Upper lobe of left lung (tissue), 6 donors: ENCODE data around the gene GNAZ. TPM values are rescaled to one million over a fixed set of nuclear protein-coding genes. Genes with fewer than 3 reads are reported as not detected.

Experiments used
- ATAC-seq, 2 donors: fragments of 200-7000 bp; cut with Tn5 transposase; one replicate each; pipeline ENCODE4 v1.9.1; 2022; ENCODE audit warnings: mild to moderate bottlenecking in 2 of 2, moderate library complexity in 2 of 2; ENCODE audit not compliant: low FRiP score in 2 of 2
- DNase-seq, 2 donors: peaks; one replicate each; pipeline ENCODE4 v3.0.0-alpha.2; 2019 to 2020
- H3K27ac ChIP-seq, 4 donors: fragments of 200-600 bp; sonication (generic); one replicate each; pipeline ENCODE4 v1.5.1; 2016 to 2019
- H3K27me3 ChIP-seq, 4 donors: fragments of 200-600 bp; sonication (generic); one replicate each; pipeline ENCODE4 v1.5.1; 2017 to 2019
- H3K36me3 ChIP-seq, 4 donors: fragments of 200-600 bp; sonication (generic); one replicate each; pipeline ENCODE4 v1.5.1; 2016 to 2019
- H3K4me1 ChIP-seq, 4 donors: fragments of 200-600 bp; sonication (generic); one replicate each; pipeline ENCODE4 v1.5.1; 2018 to 2019
- H3K4me3 ChIP-seq, 4 donors: fragments of 200-600 bp; sonication (generic); one replicate each; pipeline ENCODE4 v1.5.1; 2017 to 2019; ENCODE audit warnings: mild to moderate bottlenecking in 2 of 4, moderate library complexity in 1 of 4
- H3K9me3 ChIP-seq, 4 donors: fragments of 200-600 bp; sonication (generic); one replicate each; pipeline ENCODE4 v1.5.1; 2018 to 2019
- EP300 ChIP-seq, 4 donors: sonication (generic); formaldehyde crosslinking; IDR thresholded peaks; one replicate each; pipeline ENCODE4 v1.5.1; 2017; ENCODE audit warnings: antibody characterized with exemption in 4 of 4, control low read depth in 2 of 4
- POLR2A ChIP-seq, 4 donors: fragments of 450-650 bp; IDR thresholded peaks; one replicate each; pipeline ENCODE4 v1.5.1; 2016 to 2017; ENCODE audit warnings: antibody characterized with exemption in 4 of 4, mild to moderate bottlenecking in 2 of 4
- POLR2AphosphoS5 ChIP-seq, 2 donors: sonication (generic); formaldehyde crosslinking; IDR thresholded peaks; one replicate each; pipeline ENCODE4 v1.5.1; 2017; ENCODE audit warnings: antibody characterized with exemption in 2 of 2
- WGBS, 2 donors: methylation state at CpG; one replicate each; pipeline ENCODE4 v1.1.5; 2017 to 2018; 5-methylcytosine and 5-hydroxymethylcytosine counted together
- total RNA-seq, 6 donors: library from RNA; depleted of rRNA in 4 of 6; stranded (reverse); fragments of >200 nt in 4 of 6; gene quantifications; one replicate each; pipeline versions ENCODE4 v1.1.0 to v1.2.1, GENCODE V29; 2016 to 2021
- TF ChIP-seq, protein P1 (sequence below), 6 experiments: fragments of 450-650 bp in 4 of 6; fragments of 200-600 bp in 2 of 6; sonication (generic) in 2 of 6; IDR thresholded peaks; one replicate each; pipeline ENCODE4 v1.5.1; 2016 to 2019; ENCODE audit warnings: antibody characterized with exemption in 6 of 6
- donor health status: DM: no; HTN: no; CAD: no; lungs with moderate emphysema.
- donor health status: DM: no; HTN: yes; CAD: no; lungs with severe emphysema.

The GNAZ gene
- total RNA-seq, 6 donors from 2014 or later, result 0.80 to 7.3 (median 2.7) TPM; not detected in 1

DNA sequence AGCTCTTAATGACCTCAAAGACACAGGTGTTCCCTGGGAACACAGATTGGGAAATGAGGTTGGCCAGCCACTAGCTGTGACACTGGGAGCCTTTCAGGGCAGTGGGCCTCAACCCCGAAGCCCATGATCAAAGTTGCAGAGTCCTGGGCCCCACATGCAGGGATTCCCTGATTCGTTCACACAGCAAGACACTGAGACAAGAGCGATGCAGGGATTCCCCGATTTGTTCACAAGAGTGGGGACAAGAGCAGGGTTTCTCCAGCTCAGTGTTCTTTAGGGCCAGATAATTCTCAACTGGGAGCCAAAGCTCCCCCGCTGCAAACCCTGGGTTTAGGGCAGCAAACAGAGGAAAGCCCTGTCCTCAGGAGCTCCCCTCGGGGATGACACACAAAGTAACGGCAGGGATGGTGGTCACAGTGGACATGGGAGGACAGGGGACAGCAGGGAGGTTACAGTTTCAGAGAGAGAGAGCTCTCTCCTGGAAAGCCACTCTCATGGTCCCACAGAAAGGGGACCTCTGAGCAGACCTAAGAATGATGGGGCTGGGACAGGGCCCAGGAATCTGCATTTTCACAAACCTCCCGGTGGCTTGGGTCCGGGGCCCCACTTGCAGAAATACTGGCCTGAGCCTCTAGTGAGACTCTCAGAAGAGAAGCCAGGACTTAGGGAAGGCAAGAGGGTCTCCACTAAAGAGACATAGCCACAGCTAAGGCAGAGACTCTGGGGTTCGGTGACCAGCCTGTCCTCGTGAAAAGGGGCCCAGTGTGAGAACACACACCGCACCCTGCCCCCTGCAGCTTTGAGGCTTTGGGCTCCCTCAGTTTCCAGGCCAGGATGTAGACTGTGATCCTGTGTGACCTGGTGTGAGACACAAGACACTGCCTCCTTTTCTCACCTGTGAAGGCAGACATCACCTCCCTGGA, 7.4 kb upstream of the GNAZ start:
- TF ChIP-seq, protein P1, sequence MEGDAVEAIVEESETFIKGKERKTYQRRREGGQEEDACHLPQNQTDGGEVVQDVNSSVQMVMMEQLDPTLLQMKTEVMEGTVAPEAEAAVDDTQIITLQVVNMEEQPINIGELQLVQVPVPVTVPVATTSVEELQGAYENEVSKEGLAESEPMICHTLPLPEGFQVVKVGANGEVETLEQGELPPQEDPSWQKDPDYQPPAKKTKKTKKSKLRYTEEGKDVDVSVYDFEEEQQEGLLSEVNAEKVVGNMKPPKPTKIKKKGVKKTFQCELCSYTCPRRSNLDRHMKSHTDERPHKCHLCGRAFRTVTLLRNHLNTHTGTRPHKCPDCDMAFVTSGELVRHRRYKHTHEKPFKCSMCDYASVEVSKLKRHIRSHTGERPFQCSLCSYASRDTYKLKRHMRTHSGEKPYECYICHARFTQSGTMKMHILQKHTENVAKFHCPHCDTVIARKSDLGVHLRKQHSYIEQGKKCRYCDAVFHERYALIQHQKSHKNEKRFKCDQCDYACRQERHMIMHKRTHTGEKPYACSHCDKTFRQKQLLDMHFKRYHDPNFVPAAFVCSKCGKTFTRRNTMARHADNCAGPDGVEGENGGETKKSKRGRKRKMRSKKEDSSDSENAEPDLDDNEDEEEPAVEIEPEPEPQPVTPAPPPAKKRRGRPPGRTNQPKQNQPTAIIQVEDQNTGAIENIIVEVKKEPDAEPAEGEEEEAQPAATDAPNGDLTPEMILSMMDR (IDR thresholded peaks at IDR 0.05), result no peak
- no peak for TF ChIP-seq EP300 (IDR thresholded peaks at IDR 0.05)
- TF ChIP-seq POLR2A (IDR thresholded peaks at IDR 0.05), result no peak
- no peak for TF ChIP-seq POLR2AphosphoS5 (IDR thresholded peaks at IDR 0.05)
- H3K27ac ChIP-seq, result no peak overlapping the region
- peak in 1 of 2 donors; percentile 6 for DNase-seq
- H3K27me3 ChIP-seq, result no peaks in the 10 kb centered on the region
- peaks cover 0 to 6% (median 3%) of the 10 kb centered on the region in 4 donors for H3K4me1 ChIP-seq
- H3K36me3 ChIP-seq, result no peaks in the 10 kb centered on the region
- 87 to 91% methylated on average over 11 to 12 of the region's 12 CpGs for WGBS, 2 donors
- ATAC-seq, result no peak
- no peaks in the 10 kb centered on the region for H3K9me3 ChIP-seq
- no peak overlapping the region for H3K4me3 ChIP-seq

DNA sequence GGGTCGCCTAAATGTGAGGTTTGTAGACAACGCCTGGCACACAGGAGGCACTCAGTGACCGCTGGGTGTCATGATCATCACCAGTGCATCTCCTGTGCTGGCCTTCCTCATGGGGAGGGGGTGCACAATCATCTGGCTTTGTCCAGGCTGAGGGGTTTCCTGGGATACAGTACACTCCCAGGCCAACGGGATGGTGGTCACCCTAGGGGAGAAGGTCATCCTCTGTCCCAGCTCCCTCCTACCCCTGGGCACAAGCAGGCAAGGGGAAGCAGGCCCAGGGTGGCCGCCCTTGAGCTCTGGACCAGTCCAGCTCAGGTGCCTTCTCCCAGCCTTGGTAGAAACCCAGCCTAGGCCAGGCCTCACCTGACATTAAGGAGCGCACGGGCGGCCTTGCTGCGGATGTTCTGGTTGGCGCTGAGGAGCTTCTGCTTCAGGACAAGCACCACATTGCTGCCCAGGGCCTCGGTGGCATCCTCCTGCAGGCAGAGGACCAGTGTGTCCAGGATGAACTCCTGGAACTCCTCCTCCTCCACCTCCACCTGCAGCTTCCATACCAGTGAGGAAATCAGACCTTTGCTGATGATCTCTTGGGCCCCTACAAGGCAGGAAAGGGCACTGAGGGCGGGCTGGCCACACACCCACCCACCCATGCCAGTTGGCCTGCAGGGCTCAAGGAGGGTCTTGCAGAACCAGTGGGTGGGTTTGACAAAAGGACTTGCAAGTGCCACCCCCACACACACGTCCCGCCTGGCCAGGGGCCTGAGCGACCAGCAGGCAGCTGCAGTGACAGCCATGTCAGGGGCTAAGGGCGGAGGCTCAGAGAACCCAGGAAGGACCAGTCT, 6.6 kb upstream of the GNAZ start:
- ATAC-seq, result no peak
- peak in 1 of 2 donors; percentile 17 for DNase-seq
- 95 to 97% methylated on average over 7 to 16 of the region's 16 CpGs for WGBS, 2 donors
- Histone ChIP-seq H3K27ac (no peak overlapping the region), H3K4me1 (peaks cover 0 to 6% (median 3%) of the 10 kb centered on the region in 4 donors), H3K9me3 (no peaks in the 10 kb centered on the region), H3K4me3 (no peak overlapping the region), H3K36me3 (no peaks in the 10 kb centered on the region), H3K27me3 (no peaks in the 10 kb centered on the region)
- TF ChIP-seq POLR2AphosphoS5 (IDR thresholded peaks at IDR 0.05) (no peak), POLR2A (IDR thresholded peaks at IDR 0.05) (no peak), EP300 (IDR thresholded peaks at IDR 0.05) (no peak)
- TF ChIP-seq, protein P1 (IDR thresholded peaks at IDR 0.05), result no peak

DNA sequence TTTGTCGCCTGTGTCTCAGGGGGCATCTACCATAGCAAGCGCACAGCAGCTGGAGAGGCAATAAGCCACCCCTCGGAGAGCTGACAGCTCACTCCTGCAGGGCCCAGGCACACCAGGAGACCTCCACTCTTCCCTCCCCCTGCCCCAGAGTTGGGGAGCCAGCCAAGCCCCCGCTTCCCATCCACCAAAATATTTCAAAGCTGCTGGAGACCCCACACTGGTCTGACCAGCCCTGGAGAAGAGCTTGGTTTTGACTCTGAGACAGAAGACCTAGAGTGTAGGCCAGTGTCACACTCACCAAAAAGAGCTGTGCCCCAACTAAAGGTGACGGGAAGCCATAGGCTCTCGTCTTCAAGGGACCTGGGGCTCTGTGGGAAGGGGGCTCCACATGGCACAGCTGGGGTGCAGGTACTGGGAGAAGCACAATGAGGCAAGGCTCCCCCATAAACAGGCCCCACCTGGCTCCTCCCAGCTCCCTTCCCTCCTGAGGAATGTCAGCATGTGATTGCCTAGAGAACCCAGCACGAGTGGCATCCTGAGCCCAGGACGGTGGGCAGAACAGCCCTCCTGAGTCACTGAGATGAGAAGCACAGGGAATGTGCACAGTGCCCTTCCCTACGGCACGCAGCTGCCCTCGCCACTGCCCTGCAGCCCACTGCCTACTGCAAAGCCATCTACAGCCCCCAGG, 5.8 kb upstream of the GNAZ start:
- Histone ChIP-seq H3K9me3 (no peaks in the 10 kb centered on the region), H3K27ac (no peak overlapping the region), H3K4me3 (no peak overlapping the region), H3K36me3 (no peaks in the 10 kb centered on the region), H3K4me1 (peaks cover 3 to 13% (median 8%) of the 10 kb centered on the region in 4 donors), H3K27me3 (no peaks in the 10 kb centered on the region)
- 84 to 85% methylated on average over 8 to 11 of the region's 11 CpGs for WGBS, 2 donors
- TF ChIP-seq POLR2AphosphoS5 (IDR thresholded peaks at IDR 0.05) (no peak), POLR2A (IDR thresholded peaks at IDR 0.05) (no peak), EP300 (IDR thresholded peaks at IDR 0.05) (no peak)
- TF ChIP-seq, protein P1 (IDR thresholded peaks at IDR 0.05), result no peak
- DNase-seq (peak in 1 of 2 donors; percentile 17), ATAC-seq (no peak)

DNA sequence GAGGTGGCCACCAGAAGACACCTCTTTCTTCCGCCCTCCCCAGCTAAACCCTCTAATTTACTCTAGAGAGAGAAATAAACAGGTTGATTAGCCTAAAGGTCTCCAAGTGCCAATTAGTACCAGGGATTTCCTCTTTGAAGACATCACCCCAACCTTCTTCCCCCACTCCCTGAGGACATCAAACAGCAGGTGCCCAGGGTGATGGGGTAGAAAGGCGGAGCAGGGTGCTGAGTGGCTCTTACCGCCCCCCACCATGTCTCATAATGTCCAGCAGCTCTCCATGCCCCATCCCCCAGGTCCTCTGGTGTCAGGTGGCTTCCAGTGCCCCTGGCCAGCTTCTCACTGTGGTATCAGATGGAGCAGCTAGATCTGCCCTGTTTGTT, 5.3 kb upstream of the GNAZ start:
- peak in 1 of 2 donors; percentile 10 for DNase-seq
- Histone ChIP-seq H3K27ac (no peak overlapping the region), H3K27me3 (no peaks in the 10 kb centered on the region), H3K4me3 (no peak overlapping the region), H3K4me1 (peaks cover 6 to 17% (median 12%) of the 10 kb centered on the region in 4 donors), H3K9me3 (no peaks in the 10 kb centered on the region), H3K36me3 (no peaks in the 10 kb centered on the region)
- ATAC-seq, result no peak
- TF ChIP-seq POLR2AphosphoS5 (IDR thresholded peaks at IDR 0.05), result no peak
- TF ChIP-seq POLR2A (IDR thresholded peaks at IDR 0.05), result no peak
- TF ChIP-seq, protein P1 (IDR thresholded peaks at IDR 0.05), result no peak
- no peak for TF ChIP-seq EP300 (IDR thresholded peaks at IDR 0.05)
- WGBS, 2 donors, result 85 to 94% methylated on average over 1 to 3 of the region's 3 CpGs
